ENCODE results near the gene NOL4. TPM values are rescaled to one million over a fixed set of nuclear protein-coding genes. Genes with fewer than 3 reads are reported as not detected.
A peak's percentile ranks its signal among the peaks of the same experiment; 100 is the strongest.
"Not testable (repeated sequence)": the region's sequence is repeated elsewhere in the genome, so short reads cannot be mapped to it uniquely, and the experiment has no call there.

The NOL4 gene
- total RNA-seq, 4 donors from 2014 or later, result 1.7 TPM; not detected in 3

DNA sequence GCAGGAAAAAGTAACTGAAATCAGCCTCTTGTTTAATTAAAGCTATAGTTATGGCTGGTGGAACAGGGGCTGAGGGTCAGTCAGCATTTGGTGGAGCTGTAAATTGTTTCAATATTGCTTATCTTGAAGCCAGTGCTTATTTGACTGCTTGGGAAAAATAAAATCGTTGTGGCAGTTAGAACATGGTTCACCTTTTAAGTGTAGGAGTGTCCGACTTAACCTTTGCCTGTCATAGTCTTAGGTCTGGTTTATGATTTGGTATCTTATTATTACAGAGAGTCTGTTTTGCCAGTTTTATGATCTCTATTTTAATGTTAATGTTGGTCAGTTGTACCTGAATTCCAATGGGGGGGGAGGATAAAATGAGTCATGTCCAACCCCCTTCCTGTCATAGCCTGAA, 27.2 kb upstream of the NOL4 start:
- H3K36me3 ChIP-seq, result no peaks in the 10 kb centered on the region
- intact Hi-C loops (cut with DNase I; ENCODE audit: low total_unique reads) (no loop called here), in situ Hi-C loops (cut with MboI; ENCODE audit: low pct_ligation_motif_present in 1 of 4, low pct_unique_long_range_greater_than_20kb in 1 of 4, low sequenced_read_pairs in 3 of 4) (no loop called here)
- TF ChIP-seq CTCF (IDR thresholded peaks at IDR 0.05) (no peak), POLR2A (IDR thresholded peaks at IDR 0.05) (no peak), POLR2AphosphoS5 (IDR thresholded peaks at IDR 0.05) (no peak)
- 33 to 43% methylated on average over 2 of the region's 2 CpGs for WGBS, 2 donors (ENCODE audit: low coverage in 1 of 2)
- H3K27me3 ChIP-seq, result no peaks in the 10 kb centered on the region
- no peaks in the 10 kb centered on the region for H3K9me3 ChIP-seq
- no peak overlapping the region for H3K27ac ChIP-seq
- no peak overlapping the region for H3K4me3 ChIP-seq
- no peak for DNase-seq
- no peaks in the 10 kb centered on the region for H3K4me1 ChIP-seq

GRCh38 chr18:34248727-34249126, 24.0 kb upstream of the NOL4 start:
- Histone ChIP-seq H3K9me3 (no peaks in the 10 kb centered on the region), H3K27me3 (no peaks in the 10 kb centered on the region), H3K4me3 (no peak overlapping the region), H3K4me1 (no peaks in the 10 kb centered on the region), H3K36me3 (no peaks in the 10 kb centered on the region), H3K27ac (no peak overlapping the region)
- in situ Hi-C loops (cut with MboI; ENCODE audit: low pct_ligation_motif_present in 1 of 4, low pct_unique_long_range_greater_than_20kb in 1 of 4, low sequenced_read_pairs in 3 of 4) (no loop called here), intact Hi-C loops (cut with DNase I; ENCODE audit: low total_unique reads) (no loop called here)
- DNase-seq, result no peak
- 78 to 83% methylated on average over 3 of the region's 3 CpGs for WGBS, 2 donors (ENCODE audit: low coverage in 1 of 2)
- TF ChIP-seq CTCF (IDR thresholded peaks at IDR 0.05) (no peak), POLR2AphosphoS5 (IDR thresholded peaks at IDR 0.05) (no peak), EP300 (IDR thresholded peaks at IDR 0.05; ENCODE audit: low read depth) (no peak), POLR2A (IDR thresholded peaks at IDR 0.05) (no peak)

- in situ Hi-C loops (cut with MboI; ENCODE audit: low pct_ligation_motif_present in 1 of 4, low pct_unique_long_range_greater_than_20kb in 1 of 4, low sequenced_read_pairs in 3 of 4) (no loop called here), intact Hi-C loops (cut with DNase I; ENCODE audit: low total_unique reads) (no loop called here)
- no peaks in the 10 kb centered on the region for H3K9me3 ChIP-seq
- TF ChIP-seq POLR2A (IDR thresholded peaks at IDR 0.05), result no peak
- TF ChIP-seq CTCF (IDR thresholded peaks at IDR 0.05), result no peak
- no peak for TF ChIP-seq POLR2AphosphoS5 (IDR thresholded peaks at IDR 0.05)
- no peak for TF ChIP-seq EP300 (IDR thresholded peaks at IDR 0.05; ENCODE audit: low read depth)
- no peaks in the 10 kb centered on the region for H3K36me3 ChIP-seq
- H3K27ac ChIP-seq, result no peak overlapping the region
- H3K4me3 ChIP-seq, result no peak overlapping the region
- no peaks in the 10 kb centered on the region for H3K27me3 ChIP-seq
- no peaks in the 10 kb centered on the region for H3K4me1 ChIP-seq
- WGBS, 2 donors (ENCODE audit: low coverage in 1 of 2), result 70 to 72% methylated on average over 2 of the region's 2 CpGs
- no peak for DNase-seq
These were observed 18.0 kb upstream of the NOL4 start for GRCh38 chr18:34242739-34243138.

DNA sequence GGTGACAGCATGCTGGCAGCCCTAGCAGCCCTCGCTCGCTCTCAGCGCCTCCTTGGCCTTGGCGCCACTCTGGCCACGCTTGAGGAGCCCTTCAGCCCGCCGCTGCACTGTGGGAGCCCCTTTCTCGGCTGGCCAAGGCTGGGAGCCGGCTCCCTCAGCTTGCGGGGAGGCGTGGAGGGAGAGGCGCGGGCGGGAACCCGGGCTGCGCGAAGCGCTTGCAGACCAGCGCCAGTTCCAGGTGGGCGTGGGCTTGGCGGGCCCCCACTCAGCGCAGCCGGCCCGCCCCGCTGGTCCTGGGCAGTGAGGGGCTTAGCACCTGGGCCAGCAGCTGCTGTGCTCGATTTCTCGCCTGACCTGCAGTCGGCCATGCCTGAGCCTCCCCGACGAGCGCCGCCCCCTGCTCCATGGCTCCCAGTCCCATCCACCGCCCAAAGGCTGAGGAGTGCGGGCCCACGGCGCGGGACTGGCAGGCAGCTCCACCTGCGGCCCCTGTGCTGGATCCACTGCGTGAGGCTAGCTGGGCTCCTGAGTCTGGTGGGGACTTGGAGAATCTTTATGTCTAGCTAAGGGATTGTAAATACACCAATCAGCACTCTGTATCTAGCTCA, 9.2 kb upstream of the NOL4 start:
- H3K9me3 ChIP-seq; intact Hi-C loops (cut with DNase I; ENCODE audit: low total_unique reads); H3K36me3 ChIP-seq; H3K27ac ChIP-seq; in situ Hi-C loops (cut with MboI; ENCODE audit: low pct_ligation_motif_present in 1 of 4, low pct_unique_long_range_greater_than_20kb in 1 of 4, low sequenced_read_pairs in 3 of 4); DNase-seq; H3K4me1 ChIP-seq; H3K4me3 ChIP-seq; H3K27me3 ChIP-seq: not testable (repeated sequence)
- WGBS, 2 donors (ENCODE audit: low coverage in 1 of 2), result 94% methylated on average over 33 of the region's 39 CpGs; no CpG with 5 or more reads in 1 of the 2 donors

DNA sequence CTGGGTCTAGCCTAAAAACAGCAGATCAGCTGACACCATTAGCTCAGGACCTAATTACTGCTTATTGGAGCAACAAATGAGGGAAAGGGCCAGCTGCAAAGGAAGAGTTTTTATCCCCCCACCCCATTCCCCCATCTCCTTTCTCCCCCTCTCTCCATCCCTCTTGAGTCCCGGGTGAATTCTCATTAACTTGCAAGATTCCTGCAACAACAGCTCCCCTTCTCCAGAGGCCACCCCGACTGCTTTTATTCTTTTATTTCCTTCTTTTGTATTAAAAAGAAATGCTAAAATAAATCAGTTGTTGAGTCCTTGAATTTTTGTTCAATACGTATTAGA, 473 bp upstream of the NOL4 start:
- intact Hi-C loops (cut with DNase I; ENCODE audit: low total_unique reads) (no loop called here), in situ Hi-C loops (cut with MboI; ENCODE audit: low pct_ligation_motif_present in 1 of 4, low pct_unique_long_range_greater_than_20kb in 1 of 4, low sequenced_read_pairs in 3 of 4) (no loop called here)
- H3K27me3 ChIP-seq, result peaks cover 71% of the 10 kb centered on the region
- peaks cover 0 to 33% (median 28%) of the 10 kb centered on the region in 4 donors for H3K4me1 ChIP-seq
- H3K36me3 ChIP-seq, result no peaks in the 10 kb centered on the region
- H3K27ac ChIP-seq, result no peak overlapping the region
- peak overlapping the region in 1 of 4 donors; percentile 55 for H3K4me3 ChIP-seq
- TF ChIP-seq POLR2AphosphoS5 (IDR thresholded peaks at IDR 0.05), result no peak
- no peak for TF ChIP-seq CTCF (IDR thresholded peaks at IDR 0.05)
- no peak for TF ChIP-seq POLR2A (IDR thresholded peaks at IDR 0.05)
- no peak for TF ChIP-seq EP300 (IDR thresholded peaks at IDR 0.05; ENCODE audit: low read depth)
- DNase-seq, result no peak
- WGBS, 2 donors (ENCODE audit: low coverage in 1 of 2), result 20% methylated on average over 3 of the region's 3 CpGs
- H3K9me3 ChIP-seq, result no peaks in the 10 kb centered on the region

Measured in transverse colon (tissue), 4 donors.